COLO668 (cell line): ENCODE data around the gene COG5.
"Not testable (repeated sequence)": the region's sequence is repeated elsewhere in the genome, so short reads cannot be mapped to it uniquely, and the experiment has no call there.

Experiments
- DNase-seq: peaks from one replicate; lab custom pipeline; 2025; ENCODE audit not compliant: unreplicated experiment; lab: John Stamatoyannopoulos, UW

Gene COG5

GRCh38 chr7:107234436-107234835, 329.3 kb downstream of the COG5 start:
- no peak for DNase-seq

- no peak for DNase-seq
Observed at GRCh38 chr7:107233981-107234380, 329.7 kb downstream of the COG5 start.

GRCh38 chr7:107233174-107233573, 330.5 kb downstream of the COG5 start:
- DNase-seq = no peak

GRCh38 chr7:107232568-107233090, 331.1 kb downstream of the COG5 start:
- DNase-seq = no peak

GRCh38 chr7:107230334-107230733, 333.4 kb downstream of the COG5 start:
- DNase-seq = no peak

GRCh38 chr7:107228291-107228690, 335.4 kb downstream of the COG5 start:
- DNase-seq = no peak

- no peak for DNase-seq
Observed at GRCh38 chr7:107224374-107225223, 339.1 kb downstream of the COG5 start.

- DNase-seq = not testable (repeated sequence)
Observed at GRCh38 chr7:107220806-107221205, 342.9 kb downstream of the COG5 start.

- DNase-seq = no peak
Observed at GRCh38 chr7:107220356-107220755, 343.4 kb downstream of the COG5 start.

GRCh38 chr7:107219563-107220244, 344.0 kb downstream of the COG5 start:
- no peak for DNase-seq

GRCh38 chr7:107213945-107214344, 349.8 kb downstream of the COG5 start:
- no peak for DNase-seq

GRCh38 chr7:107213193-107213788, 350.4 kb downstream of the COG5 start:
- DNase-seq = no peak

GRCh38 chr7:107212725-107213124, 351.0 kb downstream of the COG5 start:
- no peak for DNase-seq

- no peak for DNase-seq
Observed at GRCh38 chr7:107210400-107210799, 353.3 kb downstream of the COG5 start.

- no peak for DNase-seq
Observed at GRCh38 chr7:107209565-107209964, 354.2 kb downstream of the COG5 start.

- no peak for DNase-seq
Observed at GRCh38 chr7:107208563-107208962, 355.2 kb downstream of the COG5 start.

- DNase-seq = no peak
Observed at GRCh38 chr7:107208024-107208521, 355.6 kb downstream of the COG5 start.

- DNase-seq = no peak
Observed at GRCh38 chr7:107207459-107207858, 356.3 kb downstream of the COG5 start.

GRCh38 chr7:107206706-107207105, 357.0 kb downstream of the COG5 start:
- DNase-seq = no peak

- no peak for DNase-seq
Observed at GRCh38 chr7:107206136-107206535, 357.6 kb downstream of the COG5 start.

GRCh38 chr7:107203607-107204006, 360.1 kb downstream of the COG5 start:
- no peak for DNase-seq
